HL-60/S4 treated with phorbol 12-myristate 13-acetate at 8.2 ng/mL for 4 days and 3 days (cell line): ENCODE results near the gene PGPEP1.

Source experiments
- in situ Hi-C: fragments of 300-500 bp; cut with MboI; formaldehyde crosslinking; loops from 2 replicates; pipeline ENCODE4 v1.15.0; 2022; ENCODE audit warnings: low sequenced_read_pairs

Gene PGPEP1

DNA sequence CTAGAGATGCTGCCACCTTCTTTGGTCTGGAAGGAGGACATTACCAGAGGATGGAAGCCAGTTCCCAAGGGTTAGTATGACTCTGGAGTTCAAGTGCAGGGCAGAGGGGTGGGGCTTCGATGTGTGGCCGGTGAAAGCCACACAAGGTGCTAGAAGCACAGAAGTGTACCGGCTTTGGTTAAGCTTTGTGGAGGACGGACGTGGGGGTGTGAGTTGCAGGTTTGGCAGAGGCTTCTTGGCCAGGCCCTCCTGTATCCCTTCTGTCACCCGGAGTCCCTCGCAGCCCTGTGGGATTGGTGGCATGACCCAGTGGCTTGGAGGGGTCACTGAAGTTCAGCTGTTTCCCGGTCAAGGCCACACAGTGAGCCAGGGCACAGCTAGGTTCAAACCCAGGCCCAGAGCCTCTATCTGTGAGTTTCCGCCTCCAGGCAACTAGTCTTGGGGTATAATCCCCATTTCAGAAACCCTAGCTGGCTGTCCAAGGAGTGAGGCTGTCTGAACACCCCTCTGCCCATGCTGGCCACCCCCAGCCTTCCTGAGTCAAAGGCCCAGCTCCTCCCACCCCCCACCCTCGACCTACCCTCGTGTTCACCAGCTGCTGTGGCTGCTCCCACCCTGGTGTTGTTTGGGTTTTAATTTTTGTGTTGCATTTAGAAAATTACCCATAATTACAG is 74.2 kb downstream of the PGPEP1 start:
- in situ Hi-C loops = no loop called here

DNA sequence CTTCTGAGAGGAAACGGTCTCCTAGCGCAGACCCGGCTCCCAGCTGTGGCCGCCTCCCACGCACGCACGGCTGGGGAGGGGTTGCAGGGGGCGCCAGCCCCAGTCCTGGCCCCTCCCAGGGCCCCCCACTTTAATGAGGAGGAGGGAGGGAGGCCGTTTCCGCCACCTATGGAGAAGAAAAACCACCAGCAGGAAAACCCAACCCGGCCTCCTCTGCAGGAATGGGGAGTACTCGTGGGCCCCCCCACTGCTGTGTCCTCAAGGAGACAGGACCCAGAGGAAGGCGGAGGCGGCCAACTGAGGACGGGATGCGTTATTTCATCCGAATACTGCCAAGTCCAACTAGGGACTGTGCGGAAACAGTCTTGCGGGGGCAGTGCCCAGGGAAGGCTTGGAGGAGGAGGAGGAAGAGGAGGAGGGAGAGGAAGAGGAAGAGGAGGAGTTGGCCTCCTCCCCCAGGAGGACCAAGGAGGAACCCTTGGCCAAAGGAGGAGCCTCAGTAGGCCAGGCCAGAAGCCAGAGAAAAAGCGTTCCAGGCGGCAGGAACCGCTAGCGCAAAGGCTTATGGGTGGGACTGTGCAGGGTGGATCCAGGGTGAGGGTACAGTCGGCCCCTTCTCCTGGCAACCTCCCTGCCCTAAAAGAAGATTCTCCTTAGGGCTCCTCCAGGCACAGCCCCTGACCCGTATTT is 74.9 kb downstream of the PGPEP1 start:
- in situ Hi-C loops = no loop called here

DNA sequence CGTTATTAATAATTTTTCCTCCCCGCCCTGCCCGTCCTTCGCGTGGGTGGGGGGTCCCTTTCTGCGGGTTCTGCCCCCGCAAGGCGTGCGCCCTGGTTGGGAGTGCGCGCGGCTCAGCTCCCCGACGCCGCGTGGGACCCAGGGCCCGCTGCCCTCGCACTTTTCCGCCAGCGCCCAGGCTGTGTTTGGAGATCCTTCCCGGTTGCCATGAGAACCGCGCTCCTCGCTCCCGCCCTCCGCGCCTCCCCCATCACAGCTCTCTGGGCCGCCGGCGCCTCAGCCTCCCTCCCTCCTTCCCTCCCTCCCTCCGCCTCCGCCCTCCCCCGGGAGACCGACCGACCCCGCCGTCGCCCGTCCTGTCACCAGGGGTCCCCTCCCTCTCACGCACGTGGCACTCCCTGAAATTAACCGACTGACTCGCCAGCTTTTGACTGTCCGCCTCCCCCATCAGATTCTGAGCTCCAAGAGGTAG is 76.4 kb downstream of the PGPEP1 start:
- in situ Hi-C loops = no loop called here

DNA sequence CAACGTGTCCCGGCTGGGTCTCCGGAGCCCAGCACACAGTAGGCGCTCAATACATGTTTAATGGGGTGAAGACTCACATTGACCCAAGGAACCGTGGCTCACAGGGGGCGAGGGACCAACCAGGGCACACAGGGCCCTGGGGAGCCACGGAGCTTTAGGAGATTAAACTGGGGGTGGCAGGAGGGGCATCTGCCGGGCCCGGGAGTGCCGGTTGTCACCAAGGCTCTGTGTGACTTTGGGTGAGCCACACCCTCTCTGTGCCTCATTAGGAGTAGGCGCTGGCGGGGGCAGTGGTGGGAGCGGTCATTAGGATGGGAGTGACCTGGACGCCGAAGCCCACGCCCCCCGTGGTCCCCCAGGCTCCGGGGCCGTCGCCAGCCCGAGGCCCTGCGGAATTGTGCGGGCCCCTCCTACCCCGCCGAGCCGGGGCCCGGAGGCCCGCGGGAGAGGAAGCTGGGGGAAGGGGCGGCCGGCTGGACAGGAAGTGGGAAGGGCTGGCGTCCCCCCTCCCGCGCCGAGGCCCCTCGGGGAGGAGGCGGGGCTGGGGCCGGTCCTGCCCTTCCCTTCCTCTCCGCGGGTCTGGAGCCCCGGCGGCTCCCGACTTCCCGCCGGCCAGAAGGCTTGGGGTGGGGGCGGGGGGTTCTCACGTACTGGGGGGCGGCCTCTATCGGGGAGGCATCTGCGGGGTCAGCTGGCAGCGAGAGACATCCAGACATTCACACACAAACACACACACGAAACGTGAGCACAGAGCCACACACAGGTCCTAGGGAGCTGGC is 77.0 kb downstream of the PGPEP1 start:
- in situ Hi-C loops = no loop called here

DNA sequence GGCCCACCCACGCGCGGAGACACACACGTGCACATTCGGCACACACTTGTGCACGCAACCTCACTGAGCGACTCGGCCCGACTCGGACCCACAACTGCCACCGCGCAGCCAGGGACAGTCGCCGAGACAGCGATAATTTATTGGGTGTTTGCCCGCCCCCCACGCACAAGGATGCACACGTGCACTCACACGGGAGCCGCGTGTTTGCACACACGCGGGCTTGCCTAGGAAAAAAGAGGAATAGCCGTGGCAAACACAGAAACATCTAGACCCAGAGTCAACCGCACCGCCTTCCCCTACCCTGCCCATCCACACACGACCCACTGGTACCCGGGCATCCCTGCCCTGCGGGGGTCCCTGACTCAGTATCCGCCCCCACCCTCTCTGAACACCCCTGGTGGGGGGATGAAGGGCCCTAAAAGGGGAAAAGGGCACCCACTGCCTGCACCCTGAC is 77.7 kb downstream of the PGPEP1 start:
- in situ Hi-C loops = no loop called here

DNA sequence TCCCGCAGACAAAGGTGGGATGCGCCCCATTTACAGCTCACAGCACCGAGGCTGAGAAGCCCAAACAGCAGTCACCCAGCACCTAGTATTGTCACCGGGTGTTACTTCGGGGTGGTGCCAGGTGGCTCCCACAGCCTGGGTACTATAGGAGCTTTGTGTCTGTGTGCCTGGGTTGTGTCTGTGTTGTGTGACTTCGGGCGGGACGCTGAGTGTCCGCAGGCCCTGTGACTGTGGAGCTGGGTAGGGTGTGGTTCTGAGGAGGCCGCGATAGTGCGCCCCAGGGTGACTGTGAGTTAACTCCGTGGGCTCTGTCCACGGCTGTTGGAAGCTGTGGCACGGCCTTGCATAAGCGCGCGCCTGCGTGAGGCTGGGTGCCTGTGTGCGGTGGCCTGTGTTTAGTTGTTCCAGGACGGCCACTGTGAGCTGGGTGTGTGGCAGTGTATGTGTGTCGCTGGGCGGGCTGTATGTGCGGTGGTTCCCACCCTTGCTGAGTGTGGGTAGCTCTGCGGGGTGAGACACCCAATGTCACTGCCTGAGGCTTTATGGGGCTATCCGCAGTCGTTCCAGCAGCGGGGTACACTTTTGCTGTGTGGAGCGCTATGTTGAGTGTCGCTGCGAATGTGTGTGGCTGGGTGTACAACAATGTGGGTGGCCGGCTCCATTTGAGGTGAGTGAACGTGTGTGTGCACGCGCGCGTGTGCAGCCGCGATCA is 78.2 kb downstream of the PGPEP1 start:
- in situ Hi-C loops = no loop called here

DNA sequence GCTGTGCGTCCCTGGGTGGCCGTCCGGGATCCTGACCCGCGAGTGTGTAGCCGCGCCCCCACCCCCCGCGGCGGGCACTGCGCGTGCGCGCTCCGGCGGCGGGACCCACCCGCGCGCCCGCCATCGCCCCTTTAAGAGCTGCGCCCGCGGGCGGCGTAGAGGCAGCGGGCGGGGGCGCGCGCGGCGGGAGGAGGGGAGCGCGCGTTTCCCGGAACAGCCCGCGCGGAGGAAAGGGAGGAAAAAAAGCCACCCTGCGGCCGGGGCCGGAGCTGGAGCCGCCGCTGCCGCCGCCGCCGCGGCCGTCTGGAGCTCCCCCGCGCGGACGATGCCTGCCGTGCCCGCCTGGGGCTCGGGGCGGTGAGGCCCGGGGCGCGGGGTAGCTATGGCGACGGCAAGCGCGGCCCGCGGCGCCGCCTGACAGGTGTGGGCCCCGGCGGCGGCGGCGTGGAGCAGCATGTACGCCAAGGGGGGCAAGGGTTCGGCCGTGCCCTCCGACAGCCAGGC is 78.8 kb downstream of the PGPEP1 start, which contains the start of gene SSBP4:
Gene SSBP4, plus strand, starts transcription at position 204 of the 504 bp plus-strand sequence. Its CDS starts 251 bp downstream, at position 455.
- in situ Hi-C loops = no loop called here
